DND-41 (cell line): ENCODE measurements around the gene TOMM34.

ENCODE experiments used
- EZH2 ChIP-seq: IDR thresholded peaks from 3 replicates; pipeline ENCODE4 v1.6.1; 2012; ENCODE audit warnings: borderline replicate concordance, low read depth, mild to moderate bottlenecking, moderate library complexity, low read length, inconsistent platforms; ENCODE audit not compliant: severe bottlenecking
- TF ChIP-seq, protein P1 (sequence below): IDR thresholded peaks from 2 replicates; pipeline ENCODE4 v1.5.1; 2012; ENCODE audit warnings: borderline replicate concordance, low read length, moderate library complexity, mild to moderate bottlenecking; ENCODE audit not compliant: poor library complexity, severe bottlenecking; ENCODE audit errors: extremely low read depth

DNA sequence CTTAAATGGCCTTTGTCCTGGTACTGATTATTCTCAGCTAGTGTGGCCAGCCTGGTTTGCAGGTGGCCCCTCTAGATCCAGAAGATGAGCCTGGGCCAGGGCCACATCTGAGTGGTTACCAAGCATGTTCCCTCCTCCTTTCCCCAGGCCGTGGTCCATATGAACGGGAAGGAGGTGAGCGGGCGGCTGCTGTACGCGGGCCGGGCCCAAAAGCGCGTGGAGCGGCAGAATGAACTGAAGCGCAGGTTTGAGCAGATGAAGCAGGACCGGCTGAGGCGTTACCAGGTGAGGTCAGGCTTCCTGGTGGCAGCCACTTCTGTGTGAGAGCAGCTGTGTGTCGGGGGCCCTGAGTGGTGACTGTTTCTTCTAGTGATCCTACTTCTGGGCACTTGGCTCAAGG lies 38.8 kb downstream of the TOMM34 start:
- TF ChIP-seq, protein P1, sequence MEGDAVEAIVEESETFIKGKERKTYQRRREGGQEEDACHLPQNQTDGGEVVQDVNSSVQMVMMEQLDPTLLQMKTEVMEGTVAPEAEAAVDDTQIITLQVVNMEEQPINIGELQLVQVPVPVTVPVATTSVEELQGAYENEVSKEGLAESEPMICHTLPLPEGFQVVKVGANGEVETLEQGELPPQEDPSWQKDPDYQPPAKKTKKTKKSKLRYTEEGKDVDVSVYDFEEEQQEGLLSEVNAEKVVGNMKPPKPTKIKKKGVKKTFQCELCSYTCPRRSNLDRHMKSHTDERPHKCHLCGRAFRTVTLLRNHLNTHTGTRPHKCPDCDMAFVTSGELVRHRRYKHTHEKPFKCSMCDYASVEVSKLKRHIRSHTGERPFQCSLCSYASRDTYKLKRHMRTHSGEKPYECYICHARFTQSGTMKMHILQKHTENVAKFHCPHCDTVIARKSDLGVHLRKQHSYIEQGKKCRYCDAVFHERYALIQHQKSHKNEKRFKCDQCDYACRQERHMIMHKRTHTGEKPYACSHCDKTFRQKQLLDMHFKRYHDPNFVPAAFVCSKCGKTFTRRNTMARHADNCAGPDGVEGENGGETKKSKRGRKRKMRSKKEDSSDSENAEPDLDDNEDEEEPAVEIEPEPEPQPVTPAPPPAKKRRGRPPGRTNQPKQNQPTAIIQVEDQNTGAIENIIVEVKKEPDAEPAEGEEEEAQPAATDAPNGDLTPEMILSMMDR, result no peak
- no peak for TF ChIP-seq EZH2
